Activated B cell treated with CpG ODN at 0.5 μM for 24 hours (primary cell): ENCODE results near the gene IL6R. TPM values are rescaled to one million over a fixed set of nuclear protein-coding genes. Genes with fewer than 3 reads are reported as not detected.

Experiments
- ATAC-seq: fragments of 200-7000 bp; cut with Tn5 transposase; one replicate; pipeline ENCODE4 v1.10.0; 2021; ENCODE audit warnings: low read depth, mild to moderate bottlenecking, moderate library complexity
- CTCF ChIA-PET: fragments of 350-600 bp; sonication (Branson Sonifier 250); formaldehyde crosslinking; loops from one replicate; lab custom pipeline; 2021; ENCODE audit warnings: antibody characterized with exemption; lab: Charles Lee
- POLR2A ChIA-PET: fragments of 350-600 bp; sonication (Branson Sonifier 250); formaldehyde crosslinking; loops from one replicate; lab custom pipeline; 2021; ENCODE audit warnings: antibody characterized with exemption; lab: Charles Lee
- DNase-seq: peaks from one replicate; pipeline ENCODE4 v3.0.0; 2022
- H3K27ac Mint-ChIP-seq: one replicate; pipeline ENCODE4 v1.8.0; 2020; ENCODE audit warnings: mixed read lengths
- H3K27me3 Mint-ChIP-seq: one replicate; pipeline ENCODE4 v1.8.0; 2021; ENCODE audit warnings: mixed read lengths
- H3K36me3 Mint-ChIP-seq: one replicate; pipeline ENCODE4 v1.8.0; 2021; ENCODE audit warnings: low read depth, mixed read lengths
- H3K4me1 Mint-ChIP-seq: one replicate; pipeline ENCODE4 v1.8.0; 2021; ENCODE audit warnings: mixed read lengths
- H3K4me3 Mint-ChIP-seq: one replicate; pipeline ENCODE4 v1.8.0; 2020; ENCODE audit warnings: mild to moderate bottlenecking, mixed read lengths
- H3K9me3 Mint-ChIP-seq: one replicate; pipeline ENCODE4 v1.8.0; 2020; ENCODE audit warnings: mixed read lengths
- intact Hi-C: fragments of 100-400 bp; cut with micrococcal nuclease; formaldehyde crosslinking; loops from one replicate; pipeline ENCODE4 v1.15.1; 2024
- total RNA-seq: library from RNA; stranded (reverse); gene quantifications from 2 replicates; pipeline ENCODE4 v1.2.3, GENCODE V29; 2022
- TF ChIP-seq, protein P1 (sequence below): fragments of 200-600 bp; IDR thresholded peaks from one replicate; pipeline ENCODE4 v1.8.0; 2022; ENCODE audit warnings: antibody characterized with exemption, mild to moderate bottlenecking

Gene IL6R
- total RNA-seq, 1 donor from 2014 or later, result 3.3 TPM

DNA sequence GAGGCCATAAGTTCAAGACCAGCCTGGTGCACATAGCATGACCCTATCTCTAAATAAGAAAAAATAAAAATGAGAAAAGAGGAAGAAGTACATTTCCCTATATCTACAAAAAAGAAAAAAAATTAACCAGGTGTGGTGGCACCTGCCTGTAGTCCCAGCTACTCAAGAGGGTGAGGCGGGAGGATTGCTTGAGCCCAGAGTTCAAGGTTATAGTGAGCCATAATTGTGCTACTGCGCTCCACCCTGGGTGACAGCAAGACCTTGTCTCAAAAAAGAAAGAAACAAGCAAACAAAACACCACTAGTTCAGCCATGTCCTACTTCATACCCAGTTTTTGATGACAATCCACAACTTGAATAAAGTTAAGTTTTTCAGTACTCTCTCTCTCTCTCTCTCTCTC lies 66.2 kb downstream of the IL6R start:
- Mint-ChIP-seq H3K4me1 (peaks cover 12% of the 10 kb centered on the region), H3K27me3 (no peaks in the 10 kb centered on the region), H3K9me3 (no peaks in the 10 kb centered on the region), H3K27ac (no peak overlapping the region), H3K36me3 (no peaks in the 10 kb centered on the region), H3K4me3 (no peak overlapping the region)
- DNase-seq, result no peak
- TF ChIP-seq, protein P1, sequence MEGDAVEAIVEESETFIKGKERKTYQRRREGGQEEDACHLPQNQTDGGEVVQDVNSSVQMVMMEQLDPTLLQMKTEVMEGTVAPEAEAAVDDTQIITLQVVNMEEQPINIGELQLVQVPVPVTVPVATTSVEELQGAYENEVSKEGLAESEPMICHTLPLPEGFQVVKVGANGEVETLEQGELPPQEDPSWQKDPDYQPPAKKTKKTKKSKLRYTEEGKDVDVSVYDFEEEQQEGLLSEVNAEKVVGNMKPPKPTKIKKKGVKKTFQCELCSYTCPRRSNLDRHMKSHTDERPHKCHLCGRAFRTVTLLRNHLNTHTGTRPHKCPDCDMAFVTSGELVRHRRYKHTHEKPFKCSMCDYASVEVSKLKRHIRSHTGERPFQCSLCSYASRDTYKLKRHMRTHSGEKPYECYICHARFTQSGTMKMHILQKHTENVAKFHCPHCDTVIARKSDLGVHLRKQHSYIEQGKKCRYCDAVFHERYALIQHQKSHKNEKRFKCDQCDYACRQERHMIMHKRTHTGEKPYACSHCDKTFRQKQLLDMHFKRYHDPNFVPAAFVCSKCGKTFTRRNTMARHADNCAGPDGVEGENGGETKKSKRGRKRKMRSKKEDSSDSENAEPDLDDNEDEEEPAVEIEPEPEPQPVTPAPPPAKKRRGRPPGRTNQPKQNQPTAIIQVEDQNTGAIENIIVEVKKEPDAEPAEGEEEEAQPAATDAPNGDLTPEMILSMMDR, result no peak
- intact Hi-C loops, result loop anchor here (10.0 kb wide), 1 partner anchor 117 kb away; no protein-coding TSS in a partner anchor
- ATAC-seq, result no peak
- ChIA-PET CTCF (no interaction called here), POLR2A (no interaction called here)

DNA sequence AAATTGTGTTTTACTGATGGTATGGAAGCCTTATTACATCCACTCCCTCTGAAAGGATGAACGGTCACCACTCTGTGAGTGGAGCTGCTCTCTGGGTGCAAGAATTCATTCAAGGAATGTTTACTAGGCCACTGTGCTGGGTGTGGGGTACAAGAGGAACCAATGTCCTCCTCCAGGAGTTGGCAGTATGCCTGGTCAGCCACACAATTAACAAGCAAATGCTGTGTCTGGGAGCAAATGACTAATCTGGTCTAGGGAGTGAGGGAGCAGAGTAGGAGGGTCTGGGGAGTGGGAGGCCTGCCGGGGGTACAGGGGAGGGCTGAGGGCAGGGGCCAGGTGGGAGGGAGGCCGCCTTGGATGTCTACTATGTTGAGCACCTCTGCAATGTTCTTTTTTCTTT lies 69.7 kb downstream of the IL6R start:
- no peaks in the 10 kb centered on the region for H3K27me3 Mint-ChIP-seq
- CTCF ChIA-PET, result no interaction called here
- H3K4me3 Mint-ChIP-seq, result no peak overlapping the region

DNA sequence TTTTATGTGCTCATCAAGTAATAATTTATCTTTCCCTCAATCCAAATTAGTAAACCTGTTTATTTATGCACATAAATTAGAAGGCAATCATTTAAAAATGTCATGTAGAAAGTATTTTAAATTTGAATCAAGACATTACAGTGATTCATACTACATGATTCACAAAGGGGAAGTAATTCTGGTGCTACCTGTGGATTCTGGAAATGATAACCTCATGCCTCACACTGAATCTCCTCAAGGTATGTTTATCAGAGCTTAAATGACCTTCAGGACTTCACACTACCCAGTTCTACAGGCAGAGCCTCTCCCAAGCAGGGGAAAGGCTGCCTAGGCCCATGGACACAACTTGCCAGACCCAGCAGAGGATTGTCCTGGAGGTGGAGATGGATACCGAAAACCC lies 71.6 kb downstream of the IL6R start:
- DNase-seq, result no peak
- intact Hi-C loops, result loop anchor here (10.0 kb wide), 1 partner anchor 122 kb away; no protein-coding TSS in a partner anchor
- H3K36me3 Mint-ChIP-seq, result no peaks in the 10 kb centered on the region
- TF ChIP-seq, protein P1, result no peak
- peaks cover 10% of the 10 kb centered on the region for H3K4me1 Mint-ChIP-seq
- no peak overlapping the region for H3K4me3 Mint-ChIP-seq
- H3K27ac Mint-ChIP-seq, result no peak overlapping the region
- no peaks in the 10 kb centered on the region for H3K9me3 Mint-ChIP-seq
- ChIA-PET POLR2A (no interaction called here), CTCF (interaction anchor here (0.9 kb wide), 1 partner anchor 70 kb away, joined by 4 read pairs; no protein-coding TSS in a partner anchor)
- no peak for ATAC-seq
- no peaks in the 10 kb centered on the region for H3K27me3 Mint-ChIP-seq

More for the DNA sequence above, 69.7 kb downstream of the IL6R start:
- no peak for DNase-seq
- no peaks in the 10 kb centered on the region for H3K36me3 Mint-ChIP-seq
- TF ChIP-seq, protein P1, result no peak
- no peak overlapping the region for H3K27ac Mint-ChIP-seq
- H3K9me3 Mint-ChIP-seq, result no peaks in the 10 kb centered on the region
- no peak for ATAC-seq
- peaks cover 8% of the 10 kb centered on the region for H3K4me1 Mint-ChIP-seq
- POLR2A ChIA-PET, result no interaction called here
- intact Hi-C loops, result loop anchor here (10.0 kb wide), 1 partner anchor 120 kb away; no protein-coding TSS in a partner anchor

DNA sequence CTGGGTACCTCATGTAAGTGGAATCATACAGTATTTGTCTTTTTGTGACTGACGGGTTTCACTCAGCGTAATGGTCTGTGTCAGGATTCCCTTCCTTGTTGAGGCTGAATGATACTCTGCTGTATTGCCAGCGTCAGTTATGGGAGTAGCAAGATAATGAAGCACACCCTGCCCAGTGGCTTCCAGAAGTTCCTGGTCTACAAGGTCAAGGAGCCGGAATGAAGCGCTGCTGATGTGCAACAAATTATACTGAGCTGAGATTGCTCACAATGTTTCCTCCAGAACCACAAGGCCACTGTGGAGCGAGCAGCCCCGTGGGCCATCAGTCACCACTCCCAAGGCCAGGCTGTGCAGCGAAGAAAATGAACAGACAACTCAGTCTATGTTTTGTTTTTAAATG lies 72.9 kb downstream of the IL6R start:
- no peak overlapping the region for H3K27ac Mint-ChIP-seq
- ChIA-PET CTCF (interaction anchor here (1.9 to 4.8 kb wide), 2 partner anchors 70 to 583 kb away, joined by 5 to 101 read pairs; no protein-coding TSS in a partner anchor), POLR2A (no interaction called here)
- H3K9me3 Mint-ChIP-seq, result no peaks in the 10 kb centered on the region
- no peaks in the 10 kb centered on the region for H3K36me3 Mint-ChIP-seq
- DNase-seq, result no peak
- TF ChIP-seq, protein P1, result no peak
- H3K27me3 Mint-ChIP-seq, result no peaks in the 10 kb centered on the region
- no peak overlapping the region for H3K4me3 Mint-ChIP-seq
- intact Hi-C loops, result loop anchor here (10.0 kb wide), 1 partner anchor 123 kb away; no protein-coding TSS in a partner anchor
- peaks cover 10% of the 10 kb centered on the region for H3K4me1 Mint-ChIP-seq
- no peak for ATAC-seq

DNA sequence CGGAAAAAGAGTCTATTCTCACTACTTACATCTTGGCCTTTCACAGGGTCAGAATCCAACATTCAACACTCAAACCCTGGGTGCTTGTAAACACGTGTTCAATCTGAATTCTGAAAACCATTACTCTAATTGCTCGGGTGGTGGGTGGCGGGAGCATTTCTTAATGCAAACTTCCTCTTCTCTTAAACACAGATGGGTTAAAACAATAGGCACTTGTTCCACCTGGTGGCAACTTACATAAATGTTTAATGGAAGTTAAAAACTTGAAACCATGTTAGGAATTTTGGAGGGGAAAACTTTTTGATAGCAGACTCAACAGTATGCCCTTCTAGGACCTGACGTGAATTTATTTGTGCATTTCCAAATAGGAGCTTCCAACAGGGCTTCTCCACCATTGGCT lies 73.5 kb downstream of the IL6R start:
- no peaks in the 10 kb centered on the region for H3K36me3 Mint-ChIP-seq
- POLR2A ChIA-PET, result interaction anchor here (0.6 to 1.1 kb wide), 2 partner anchors 71 to 191 kb away, joined by 3 to 6 read pairs; no protein-coding TSS in a partner anchor
- H3K4me1 Mint-ChIP-seq, result peaks cover 10% of the 10 kb centered on the region
- TF ChIP-seq, protein P1, result no peak
- H3K27me3 Mint-ChIP-seq, result no peaks in the 10 kb centered on the region
- ATAC-seq, result peak; percentile 25
- intact Hi-C loops, result loop anchor here (1.0 to 10.0 kb wide), 5 partner anchors 68 to 583 kb away; partner anchors contain the start of gene IL6R
- H3K9me3 Mint-ChIP-seq, result no peaks in the 10 kb centered on the region
- no peak overlapping the region for H3K27ac Mint-ChIP-seq
- no peak overlapping the region for H3K4me3 Mint-ChIP-seq
- CTCF ChIA-PET, result interaction anchor here (1.1 to 4.8 kb wide), 9 partner anchors 12 to 607 kb away, joined by 3 to 101 read pairs (median 7); no protein-coding TSS in a partner anchor
- DNase-seq, result no peak
